Measurements from ENCODE around the gene CLECL1.

GRCh38 chr12:9710584-9711375 lies 22.1 kb downstream of the CLECL1 start:
- TF ChIP-seq CTCF (IDR thresholded peaks at IDR 0.05): no peak
- TF ChIP-seq POLR2A (IDR thresholded peaks at IDR 0.05): no peak

All from uterus (tissue), 2 donors.